Mesangial cell (primary cell): ENCODE measurements around the gene FBXL15. TPM values are rescaled to one million over a fixed set of nuclear protein-coding genes. Genes with fewer than 3 reads are reported as not detected.

Experiments used
- total RNA-seq: library from RNA; depleted of rRNA; stranded (reverse); fragments of >200 nt; gene quantifications from 2 replicates; pipeline ENCODE4 v1.2.3, GENCODE V29; 2015

Gene FBXL15, protein sequence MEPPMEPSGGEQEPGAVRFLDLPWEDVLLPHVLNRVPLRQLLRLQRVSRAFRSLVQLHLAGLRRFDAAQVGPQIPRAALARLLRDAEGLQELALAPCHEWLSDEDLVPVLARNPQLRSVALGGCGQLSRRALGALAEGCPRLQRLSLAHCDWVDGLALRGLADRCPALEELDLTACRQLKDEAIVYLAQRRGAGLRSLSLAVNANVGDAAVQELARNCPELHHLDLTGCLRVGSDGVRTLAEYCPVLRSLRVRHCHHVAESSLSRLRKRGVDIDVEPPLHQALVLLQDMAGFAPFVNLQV
- total RNA-seq = 20.0 and 26.7 TPM in 2 replicates

DNA sequence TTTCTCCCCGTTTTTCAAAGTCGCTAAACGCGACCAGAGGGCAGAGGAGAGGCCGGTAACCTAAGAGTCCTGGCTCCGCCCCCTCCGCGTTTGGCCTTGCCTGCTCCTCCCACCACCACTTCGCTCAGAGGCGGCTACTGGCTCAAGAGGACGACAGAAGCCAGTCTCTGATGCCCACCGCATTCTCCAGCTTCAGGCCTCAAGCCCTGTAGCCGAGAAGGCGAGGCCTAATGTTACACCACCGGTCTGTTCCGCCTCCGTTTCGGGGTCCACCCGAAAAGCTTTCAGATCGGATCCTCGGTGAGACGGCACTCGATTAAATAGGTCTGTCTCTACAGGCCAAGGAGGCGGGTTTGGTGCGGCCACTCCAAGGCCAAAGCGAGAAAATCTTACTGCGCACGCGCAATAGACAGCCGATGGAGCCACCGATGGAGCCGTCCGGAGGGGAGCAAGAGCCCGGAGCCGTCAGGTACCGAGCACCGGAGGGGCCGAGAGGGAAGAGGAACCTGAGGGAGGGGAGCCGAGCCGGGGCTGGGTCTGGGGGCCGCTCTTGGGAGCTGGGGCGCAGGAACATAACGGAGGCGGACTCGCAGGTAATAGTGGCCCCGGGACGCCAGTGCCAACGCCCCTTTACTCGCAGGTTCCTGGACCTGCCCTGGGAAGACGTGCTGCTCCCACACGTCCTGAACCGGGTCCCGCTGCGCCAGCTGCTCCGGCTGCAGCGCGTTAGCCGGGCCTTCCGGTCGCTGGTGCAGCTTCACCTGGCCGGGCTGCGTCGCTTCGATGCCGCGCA, at the start of gene FBXL15:
FBXL15 (plus strand) TSS at position 123 of the 793 bp plus-strand sequence; CDS start at position 417, 294 bp downstream.

DNA sequence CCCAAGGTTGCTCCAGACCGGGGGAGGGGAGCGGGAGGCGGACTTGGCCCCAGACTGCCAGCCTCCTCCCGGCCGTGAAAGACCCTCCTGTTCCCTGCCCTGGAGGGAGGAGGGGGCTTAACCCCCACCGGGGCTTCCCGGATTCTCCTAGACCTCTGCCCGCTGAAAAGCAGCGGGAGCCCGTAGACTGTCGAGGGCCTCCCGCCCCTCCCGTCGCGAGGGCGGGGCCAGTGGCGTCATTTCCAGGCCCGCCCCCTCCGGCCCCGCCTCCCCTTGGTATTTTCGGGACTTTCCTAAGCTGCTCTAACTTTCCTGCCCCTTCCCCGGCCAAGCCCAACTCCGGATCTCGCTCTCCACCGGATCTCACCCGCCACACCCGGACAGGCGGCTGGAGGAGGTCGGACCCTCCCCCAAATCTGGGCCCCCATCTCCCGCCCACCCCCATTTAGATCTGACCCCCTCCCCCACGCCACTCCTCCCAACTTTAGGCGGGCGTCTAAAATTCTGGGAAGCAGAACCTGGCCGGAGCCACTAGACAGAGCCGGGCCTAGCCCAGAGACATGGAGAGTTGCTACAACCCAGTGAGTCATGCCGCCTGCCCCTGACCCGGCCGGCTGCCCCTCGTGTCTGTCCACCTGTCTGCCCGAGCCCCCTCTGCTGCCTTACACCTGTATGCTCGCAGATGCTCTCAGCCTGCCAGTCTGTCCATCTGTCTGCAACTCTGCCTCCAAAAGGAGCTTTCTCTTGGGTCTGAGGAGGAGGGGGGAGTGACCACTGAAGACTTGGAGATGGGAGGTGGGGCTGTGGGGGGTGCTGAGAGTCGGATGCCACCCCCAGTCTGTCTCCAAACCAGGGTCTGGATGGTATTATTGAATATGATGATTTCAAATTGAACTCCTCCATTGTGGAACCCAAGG, 25.0 kb upstream of the FBXL15 start, which contains the start of gene NFKB2:
NFKB2 (plus strand) TSS at position 306 of the 917 bp plus-strand sequence; CDS start at position 561, 255 bp downstream.

DNA sequence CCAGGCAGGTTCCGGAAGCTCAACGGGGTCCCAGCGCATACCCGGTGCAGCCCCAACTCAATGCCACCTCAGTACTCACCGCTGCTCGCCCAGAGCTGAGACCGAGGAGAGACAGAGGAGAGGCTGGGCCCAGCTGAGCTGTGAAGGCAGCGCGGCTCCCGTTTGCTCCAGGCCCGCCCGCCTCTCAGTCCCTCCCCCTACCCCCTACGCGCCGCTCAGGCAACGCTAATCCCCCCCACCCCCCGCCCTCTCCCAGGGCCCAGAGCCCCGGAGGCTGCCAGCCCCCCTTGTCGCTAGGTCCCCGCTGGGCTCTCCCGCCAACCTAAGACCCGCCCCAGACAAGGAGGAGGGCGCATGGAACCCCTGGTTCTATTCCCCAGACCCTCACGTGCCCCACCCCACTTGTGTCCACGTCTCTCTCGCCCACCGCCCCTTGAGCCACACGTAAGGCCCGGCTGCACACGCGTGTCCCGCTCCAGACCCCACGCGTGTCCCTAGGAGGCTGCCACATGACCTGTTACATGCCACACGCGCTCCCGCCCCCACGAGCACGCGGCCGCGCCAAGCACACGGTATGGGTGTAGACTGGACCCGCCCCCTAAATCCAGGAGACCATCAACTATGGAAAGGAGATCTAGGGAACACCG, 1.9 kb upstream of the FBXL15 start, which contains the start of gene PSD:
PSD (minus strand) TSS at position 164 of the 647 bp plus-strand sequence. CDS start 1,747 bp downstream, outside the sequence.

DNA sequence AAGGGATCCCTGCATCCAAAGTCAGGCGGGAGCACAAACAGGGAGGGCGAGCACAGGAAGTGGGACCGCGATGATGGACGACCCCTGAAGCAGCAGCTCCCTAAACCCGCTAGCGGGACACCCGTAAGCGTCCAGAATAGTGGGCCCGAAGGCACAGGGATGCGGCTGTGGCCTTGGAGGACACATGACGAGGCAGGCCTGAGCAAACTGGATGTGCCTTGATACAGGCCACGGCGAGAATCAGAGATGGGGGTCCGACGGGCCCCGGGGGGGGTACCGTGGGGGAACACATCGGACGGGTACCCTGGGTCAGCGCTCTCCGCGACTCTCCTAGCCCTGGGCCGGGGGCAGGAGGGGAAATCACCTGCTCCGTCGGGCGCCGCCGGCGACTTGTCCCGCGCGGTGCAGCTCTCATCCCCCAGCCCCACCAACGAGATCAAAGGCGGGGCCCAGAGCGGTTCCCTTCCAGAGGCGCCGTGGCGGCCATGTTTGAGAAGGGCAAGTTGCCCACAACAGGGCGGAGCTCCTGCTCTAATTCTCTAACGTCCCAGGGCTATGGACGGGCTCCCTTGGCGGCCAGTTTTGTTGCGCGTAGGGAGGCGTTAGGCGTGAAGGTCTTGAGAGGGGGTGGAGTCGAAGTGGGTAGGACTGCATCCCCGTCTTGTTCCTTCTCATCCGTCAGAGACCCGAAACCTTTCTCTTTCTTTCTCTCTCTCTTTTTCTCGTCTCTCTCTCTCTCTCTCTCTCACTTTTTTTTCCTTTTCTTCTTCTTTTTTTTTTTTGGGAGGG, 11.7 kb downstream of the FBXL15 start, which contains the start of gene CUEDC2:
CUEDC2 (minus strand) TSS at position 413 of the 789 bp plus-strand sequence. CDS start 7,386 bp downstream, outside the sequence.

GRCh38 chr10:102451105-102451969, 30.7 kb downstream of the FBXL15 start, which contains the start of gene C10orf95:
TSS of gene C10orf95 (minus strand) at chr10:102451543. CDS start at chr10:102451093, 450 bp downstream.

Other genes with a start within 250 kb of the FBXL15 start
- under 0.01 and 0.33 TPM in 2 replicates for gene ELOVL3, start 194.5 kb upstream of the FBXL15 start, total RNA-seq
- 1.1 and 1.8 TPM in 2 replicates for gene PITX3, start 179.3 kb upstream of the FBXL15 start, total RNA-seq
- 46.0 and 46.1 TPM in 2 replicates for gene GBF1, start 175.3 kb upstream of the FBXL15 start, total RNA-seq
- gene NFKB2, start 25.1 kb upstream of the FBXL15 start, total RNA-seq = 31.7 and 37.0 TPM in 2 replicates
- 1.6 and 9.3 TPM in 2 replicates for gene PSD, start 2.1 kb upstream of the FBXL15 start, total RNA-seq
- gene CUEDC2, start 11.7 kb downstream of the FBXL15 start, total RNA-seq = 60.9 and 80.9 TPM in 2 replicates
- gene C10orf95, start 30.7 kb downstream of the FBXL15 start, total RNA-seq = 0.13 and 0.33 TPM in 2 replicates
- 147 and 179 TPM in 2 replicates for gene ACTR1A, start 81.9 kb downstream of the FBXL15 start, total RNA-seq
- 6.5 and 11.0 TPM in 2 replicates for gene SUFU, start 83.1 kb downstream of the FBXL15 start, total RNA-seq
- 125 and 217 TPM in 2 replicates for gene TRIM8, start 223.6 kb downstream of the FBXL15 start, total RNA-seq